Measurements from ENCODE around the gene LPCAT1.
"Not testable (repeated sequence)": the region's sequence is repeated elsewhere in the genome, so short reads cannot be mapped to it uniquely, and the experiment has no call there.

The LPCAT1 gene

DNA sequence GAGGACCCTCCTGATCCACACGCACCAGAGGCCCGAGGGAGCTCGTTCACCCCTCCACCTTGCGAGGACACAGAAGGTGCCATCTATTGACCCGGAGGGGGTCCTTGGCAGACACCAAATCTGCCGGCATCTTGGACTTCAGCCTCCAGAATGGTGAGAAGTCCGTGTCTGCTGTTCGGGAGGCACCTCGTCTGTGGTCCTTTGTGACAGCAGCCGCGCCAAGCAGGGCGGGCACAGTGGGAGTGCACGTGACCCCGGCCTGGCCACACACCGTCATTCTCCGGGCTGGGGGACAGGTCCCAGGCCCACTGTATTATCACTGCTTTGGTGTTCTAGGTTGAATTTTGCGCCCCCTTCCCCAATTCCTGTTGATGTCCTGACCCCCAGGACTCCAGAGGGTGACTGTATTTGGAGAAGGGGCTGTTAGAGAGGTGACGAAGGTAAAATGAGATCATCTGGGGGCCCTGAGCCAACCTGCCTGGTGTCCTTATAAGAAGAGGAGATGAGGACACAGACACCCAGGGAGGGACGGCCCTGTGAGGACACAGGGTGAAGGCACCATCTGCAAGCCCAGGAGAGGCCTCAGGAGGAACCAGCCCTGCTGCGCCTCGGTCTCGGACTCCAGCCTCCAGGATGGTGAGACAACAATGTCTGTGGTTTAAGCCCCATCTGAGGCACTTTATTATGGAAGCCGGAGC is 15.7 kb downstream of the LPCAT1 start:
- DNase-seq = no peak

DNA sequence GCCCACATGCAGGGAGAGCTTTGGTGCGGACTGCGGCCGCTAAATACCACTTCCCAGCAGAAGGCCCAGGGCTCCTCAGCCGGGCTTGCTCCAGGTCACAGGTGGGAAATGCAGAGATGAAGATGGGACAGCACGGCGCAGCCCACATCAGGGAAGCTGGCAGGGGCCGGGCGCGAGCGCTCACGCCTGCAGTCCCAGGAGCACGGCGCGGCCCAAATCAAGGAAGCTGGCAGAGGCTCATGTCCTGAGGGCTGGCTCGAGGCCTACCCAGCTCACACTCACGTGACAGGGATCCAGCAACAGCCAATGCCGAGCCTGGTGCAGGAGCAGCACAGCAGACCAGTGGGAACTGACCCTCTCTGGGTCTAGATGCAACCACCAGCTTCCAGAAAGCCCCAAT is 16.3 kb downstream of the LPCAT1 start:
- DNase-seq = no peak

DNA sequence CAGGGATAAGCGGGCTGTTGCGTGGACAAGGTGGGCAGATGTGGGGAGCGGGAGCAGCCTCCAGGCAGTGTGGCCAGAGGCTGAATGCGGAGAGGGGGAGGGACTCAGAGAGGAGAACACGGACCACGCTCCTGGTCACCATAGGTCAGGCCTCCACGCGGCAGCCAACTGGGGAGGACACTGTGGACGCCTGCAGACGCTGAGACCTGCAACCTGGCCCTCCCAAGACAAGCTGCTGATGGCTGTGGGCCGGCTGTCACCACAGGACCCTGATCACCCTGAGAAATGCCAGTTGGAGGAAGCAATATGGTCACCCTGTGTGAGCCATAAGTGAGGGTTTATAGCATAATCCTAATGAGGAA is 16.8 kb downstream of the LPCAT1 start:
- no peak for DNase-seq

DNA sequence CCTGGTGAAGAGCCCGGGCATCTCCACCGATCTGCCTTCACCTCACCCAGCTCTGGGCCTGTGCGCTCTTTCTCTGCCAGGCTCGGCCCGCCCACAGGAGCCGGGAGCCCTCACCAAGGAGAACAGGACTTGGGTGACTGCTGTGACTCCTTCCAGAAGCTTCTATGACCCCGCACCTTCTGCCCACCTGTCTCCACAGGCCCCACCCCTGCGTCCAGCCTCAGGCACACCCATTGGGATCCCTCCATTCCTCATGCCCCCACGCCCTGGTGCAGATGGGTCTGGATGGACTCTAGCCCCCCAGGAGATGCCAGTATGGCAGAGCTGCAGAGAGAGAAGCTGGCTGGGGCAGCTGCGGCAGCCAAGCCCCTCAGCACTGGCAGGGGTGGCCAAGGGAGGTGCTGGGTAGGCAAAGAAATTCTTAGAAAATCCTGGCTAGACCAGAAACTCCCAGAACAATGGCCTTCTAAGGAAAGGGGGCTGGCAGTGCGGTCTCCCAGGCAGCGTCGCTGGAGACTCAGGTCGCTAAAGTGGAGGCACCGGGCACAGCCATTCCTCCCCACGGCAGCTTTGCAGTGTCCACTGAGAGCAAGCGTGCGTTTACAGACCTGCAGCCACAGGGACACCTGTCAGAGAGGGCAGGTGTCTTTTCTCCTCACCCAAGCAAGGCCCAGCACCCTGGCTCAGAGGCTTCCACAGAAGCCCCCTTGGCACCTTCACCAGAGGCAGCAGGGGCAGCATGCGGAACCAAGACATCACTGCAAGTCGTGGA is 17.3 kb downstream of the LPCAT1 start:
- no peak for DNase-seq

DNA sequence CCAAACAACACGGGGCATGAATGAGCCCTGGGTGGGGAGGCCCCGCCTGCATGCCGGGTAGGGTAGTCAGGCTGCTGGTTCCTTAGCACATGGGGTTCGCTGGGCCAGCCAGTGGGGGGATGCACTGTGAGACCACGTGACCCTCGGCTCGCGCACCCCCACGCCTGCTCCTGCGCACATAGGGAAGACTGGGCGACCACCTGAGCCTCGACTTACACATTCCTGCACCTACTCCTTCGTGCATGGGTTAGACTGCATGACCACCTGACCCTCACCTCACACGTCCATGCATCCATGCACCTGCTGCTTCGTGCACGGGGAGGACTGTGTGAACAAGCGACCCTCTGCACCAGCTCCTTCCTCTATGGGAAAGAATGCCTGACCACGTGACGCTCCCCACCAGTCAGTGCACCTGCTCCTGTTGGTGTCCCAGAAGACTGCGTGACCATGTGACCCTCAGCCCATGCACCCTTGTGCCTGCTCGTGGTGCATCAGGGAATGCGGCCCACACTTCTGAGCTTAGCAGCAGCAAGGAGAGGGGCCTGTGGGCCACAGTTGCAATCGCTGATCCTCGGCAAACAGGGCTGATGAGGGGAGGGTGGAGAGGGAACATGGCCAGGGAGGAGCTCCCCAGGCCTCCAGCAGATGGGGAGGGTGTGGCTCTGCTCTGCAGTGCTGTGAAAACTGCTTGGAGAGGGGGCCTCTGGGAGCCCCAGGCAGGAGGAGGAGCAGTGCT is 18.1 kb downstream of the LPCAT1 start:
- DNase-seq = no peak

DNA sequence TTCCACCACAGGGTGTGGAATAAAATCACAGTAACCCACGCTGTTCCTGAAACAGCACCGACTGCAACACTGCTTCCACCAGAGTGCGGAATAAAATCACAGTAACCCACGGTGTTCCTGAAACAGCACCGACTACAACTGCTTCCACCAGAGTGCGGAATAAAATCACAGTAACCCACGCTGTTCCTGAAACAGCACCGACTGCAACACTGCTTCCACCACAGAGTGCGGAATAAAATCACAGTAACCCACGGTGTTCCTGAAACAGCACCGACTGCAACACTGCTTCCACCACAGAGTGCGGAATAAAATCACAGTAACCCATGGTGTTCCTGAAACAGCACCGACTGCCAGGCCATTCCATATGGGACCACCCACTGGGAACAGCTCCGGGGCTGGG is 18.7 kb downstream of the LPCAT1 start:
- DNase-seq = not testable (repeated sequence)

DNA sequence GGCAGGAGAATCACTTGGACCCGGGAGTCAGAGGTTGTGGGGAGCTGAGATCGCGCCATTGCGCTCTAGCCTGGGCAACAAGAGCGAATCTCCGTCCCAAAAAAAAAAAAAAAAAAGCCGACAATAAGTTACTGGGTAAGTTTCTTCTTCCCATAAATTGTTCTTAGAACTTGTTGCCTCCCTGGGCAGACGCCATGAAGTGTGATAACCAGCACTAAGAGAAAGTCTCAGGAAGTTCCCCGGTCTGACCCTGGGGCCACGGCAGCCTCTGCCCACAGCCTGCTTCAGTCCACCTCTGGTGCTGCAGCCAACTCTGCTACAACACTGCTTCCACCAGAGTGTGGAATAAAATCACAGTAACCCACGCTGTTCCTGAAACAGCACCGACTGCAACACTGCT is 19.1 kb downstream of the LPCAT1 start:
- DNase-seq = no peak

DNA sequence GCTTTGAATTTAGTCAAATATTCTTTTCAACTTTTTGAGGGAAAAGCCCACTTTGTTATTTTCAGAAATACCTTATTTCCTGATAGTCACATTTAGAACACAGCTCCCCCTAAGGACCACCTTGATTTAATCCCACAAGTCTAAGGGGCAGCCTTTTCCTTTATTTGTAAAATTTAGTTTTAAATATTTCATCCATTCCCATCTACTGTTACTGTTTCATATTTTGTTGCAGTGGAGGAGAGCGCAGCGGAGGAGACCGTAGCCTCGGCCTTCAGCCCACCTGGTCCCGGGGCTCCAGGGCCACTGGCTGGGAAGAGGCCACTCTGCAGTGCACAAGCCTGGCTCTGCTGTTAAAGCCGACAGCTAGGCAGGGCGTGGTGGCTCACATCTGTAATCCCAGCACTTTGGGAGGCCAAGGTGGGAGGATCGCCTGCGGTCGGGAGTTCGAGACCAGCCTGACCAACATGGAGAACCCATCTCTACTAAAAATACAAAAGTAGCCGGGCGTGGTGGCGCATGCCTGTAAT is 19.6 kb downstream of the LPCAT1 start:
- DNase-seq = no peak

DNA sequence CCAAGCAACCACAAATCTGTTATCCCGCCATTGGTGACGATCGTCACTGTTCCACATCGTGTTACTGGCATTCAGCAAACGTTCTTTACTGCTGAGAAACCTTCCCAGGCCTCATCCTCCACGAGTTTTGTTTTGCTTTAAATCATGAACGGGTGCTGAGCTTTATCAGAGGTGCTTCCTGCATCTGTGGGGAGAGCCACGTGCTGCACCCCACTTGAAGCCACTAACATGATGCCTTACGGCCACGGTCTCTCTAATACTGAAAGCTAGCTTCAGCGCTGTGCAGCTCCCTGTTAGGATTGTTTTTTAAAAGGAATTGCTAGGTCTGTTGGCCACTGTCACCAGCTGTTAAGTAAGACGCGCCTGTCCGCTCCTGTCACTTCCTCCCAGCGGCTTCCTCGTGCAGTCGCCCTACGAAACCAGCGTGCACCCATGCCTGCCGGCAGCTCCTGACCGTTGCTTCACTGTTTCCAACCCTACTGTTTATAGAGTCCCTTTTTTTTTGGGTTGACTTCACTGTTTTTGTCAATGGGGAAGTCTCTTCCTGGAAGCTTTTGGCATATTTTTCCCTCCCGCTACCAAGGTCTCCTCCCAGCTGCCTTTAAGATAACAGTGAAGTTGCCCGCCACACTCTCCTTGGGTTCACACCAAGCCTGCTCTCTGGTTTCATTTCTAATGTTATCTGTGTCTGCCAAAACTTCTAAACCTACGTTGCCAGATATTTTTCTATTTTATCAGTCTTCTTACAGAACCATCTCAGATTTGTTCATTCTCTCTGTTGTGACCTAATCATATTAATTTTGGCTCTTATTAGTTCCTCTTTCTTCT is 20.3 kb downstream of the LPCAT1 start:
- no peak for DNase-seq

DNA sequence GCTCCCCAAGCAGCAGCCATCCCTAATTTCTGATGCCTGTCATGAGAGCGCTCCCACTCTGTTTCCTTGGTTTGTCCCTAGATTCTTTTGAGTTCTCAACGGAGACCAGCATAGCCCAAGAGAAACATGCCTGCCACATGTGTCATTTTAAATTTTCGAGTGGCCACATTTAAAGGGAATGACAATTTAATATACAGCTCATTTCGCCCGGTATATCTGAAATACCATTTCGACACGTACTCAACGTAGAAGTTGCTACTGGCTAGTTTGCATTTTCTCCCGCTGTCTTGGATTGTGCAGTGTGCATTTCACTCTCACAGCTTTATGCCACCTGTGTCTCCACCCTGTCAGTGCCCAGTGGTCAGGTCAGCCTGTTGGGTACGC is 21.0 kb downstream of the LPCAT1 start:
- DNase-seq = no peak

DNA sequence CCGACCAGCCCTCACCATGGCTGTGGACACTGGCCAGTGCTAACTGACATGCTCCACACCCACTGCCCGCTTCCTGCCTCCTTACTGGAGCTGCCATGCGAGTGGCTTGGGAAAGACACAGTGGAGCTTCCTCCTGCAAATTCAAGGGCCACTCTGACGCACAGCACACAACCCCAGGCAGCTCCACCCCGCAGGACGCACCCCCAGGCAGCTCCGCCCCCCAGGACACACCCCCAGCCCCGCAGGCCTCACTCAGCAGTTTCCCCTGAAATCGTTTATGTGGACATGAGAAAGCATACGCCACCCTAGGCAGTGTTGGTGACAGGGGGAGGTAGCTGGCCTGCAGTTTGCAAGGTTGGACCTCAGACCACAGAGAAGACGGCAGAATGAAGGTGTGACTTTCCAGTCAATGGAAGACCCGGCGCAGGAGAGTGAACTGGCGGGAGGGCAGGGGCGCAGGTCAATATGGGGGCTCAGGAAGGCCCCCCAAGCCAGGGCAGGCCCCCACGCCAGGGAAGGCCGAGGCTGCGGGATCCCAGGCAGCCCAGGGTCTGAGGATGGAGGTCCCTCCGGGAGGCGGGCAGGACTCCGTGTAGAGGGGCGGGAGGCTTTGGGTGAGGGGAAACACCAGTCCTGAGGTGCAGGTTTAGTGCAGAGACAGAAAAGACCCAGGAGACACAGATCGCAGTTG is 21.6 kb downstream of the LPCAT1 start:
- DNase-seq = no peak

DNA sequence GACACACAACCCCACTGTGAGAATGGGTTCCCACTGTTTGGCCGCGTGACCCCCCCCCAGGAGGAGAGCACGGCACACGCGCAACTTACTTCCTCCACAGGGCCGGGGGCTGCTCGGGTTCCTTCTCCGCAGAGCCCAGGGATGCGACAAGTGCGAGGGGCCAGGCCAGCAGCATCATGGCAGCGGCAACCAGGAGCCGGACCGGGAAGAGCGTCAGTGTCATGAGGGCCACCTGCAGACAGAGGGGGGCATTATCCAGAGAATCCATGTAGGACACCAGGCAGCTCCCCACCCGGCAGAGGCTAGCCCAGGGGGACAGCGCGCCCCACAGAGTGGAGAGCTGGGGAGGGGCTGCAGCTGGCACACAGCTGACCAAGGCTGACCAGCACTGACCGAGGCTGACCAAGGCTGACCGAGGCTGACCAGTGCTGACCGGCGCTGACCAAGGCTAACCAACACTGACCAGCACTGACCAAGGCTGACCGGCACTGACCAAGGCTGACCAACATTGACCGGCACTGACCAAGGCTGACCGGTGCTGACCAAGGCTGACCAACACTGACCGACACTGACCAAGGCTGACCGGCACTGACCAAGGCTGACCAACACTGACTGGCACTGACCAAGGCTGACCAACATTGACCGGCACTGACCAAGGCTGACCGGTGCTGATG is 22.3 kb downstream of the LPCAT1 start:
- no peak for DNase-seq

DNA sequence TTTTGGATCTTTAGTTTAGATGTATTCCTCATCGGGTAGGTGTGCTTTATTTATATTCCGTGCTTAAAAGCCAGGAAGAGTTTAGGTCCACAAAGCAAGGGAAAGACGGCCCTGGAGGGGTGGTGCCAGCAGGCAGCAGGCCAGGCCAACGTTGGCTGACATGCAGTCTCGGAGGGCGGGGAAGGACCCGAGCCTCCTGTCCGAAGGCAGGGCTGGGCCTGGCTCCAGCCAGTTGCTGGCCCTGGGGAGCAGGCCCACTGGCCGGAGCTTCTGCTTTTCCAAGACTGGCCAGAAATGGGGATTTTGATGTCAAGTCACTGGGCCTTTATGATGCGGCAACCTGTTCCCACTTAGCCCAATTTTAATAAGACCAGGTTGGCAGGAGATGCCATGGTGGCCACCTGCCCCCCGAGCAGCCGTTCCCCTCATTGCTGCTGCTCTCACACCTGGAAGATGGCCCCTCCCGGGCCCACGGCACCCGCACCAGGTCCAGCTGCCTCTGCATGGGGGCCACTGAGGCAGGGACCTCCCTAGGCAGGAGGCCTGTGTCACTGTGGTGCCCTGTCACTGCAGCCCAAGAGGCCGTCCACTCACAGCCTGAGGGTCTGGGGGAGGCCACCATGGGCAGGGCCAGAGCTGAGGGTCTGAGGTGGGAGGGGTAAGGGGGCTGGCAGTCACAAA is 23.2 kb downstream of the LPCAT1 start:
- no peak for DNase-seq

DNA sequence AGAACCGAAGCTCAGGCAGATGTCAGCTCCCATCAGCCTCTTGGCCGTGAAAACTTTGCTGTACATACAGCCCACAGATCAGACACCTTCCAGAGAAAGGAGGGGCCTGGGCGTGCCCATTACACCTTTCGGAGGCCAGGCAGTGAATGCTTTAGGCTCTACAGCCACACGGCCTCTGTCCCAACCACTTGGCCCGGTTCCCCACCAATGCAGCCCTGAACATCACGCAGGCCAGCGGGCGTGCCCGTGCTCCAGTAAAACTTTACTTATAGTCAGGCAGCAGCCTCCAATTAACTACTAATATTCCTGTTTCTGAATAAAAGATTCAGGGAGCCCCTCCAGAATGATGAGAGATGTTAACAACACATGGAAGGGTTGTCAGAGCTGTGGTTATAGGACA is 23.9 kb downstream of the LPCAT1 start:
- DNase-seq = no peak

DNA sequence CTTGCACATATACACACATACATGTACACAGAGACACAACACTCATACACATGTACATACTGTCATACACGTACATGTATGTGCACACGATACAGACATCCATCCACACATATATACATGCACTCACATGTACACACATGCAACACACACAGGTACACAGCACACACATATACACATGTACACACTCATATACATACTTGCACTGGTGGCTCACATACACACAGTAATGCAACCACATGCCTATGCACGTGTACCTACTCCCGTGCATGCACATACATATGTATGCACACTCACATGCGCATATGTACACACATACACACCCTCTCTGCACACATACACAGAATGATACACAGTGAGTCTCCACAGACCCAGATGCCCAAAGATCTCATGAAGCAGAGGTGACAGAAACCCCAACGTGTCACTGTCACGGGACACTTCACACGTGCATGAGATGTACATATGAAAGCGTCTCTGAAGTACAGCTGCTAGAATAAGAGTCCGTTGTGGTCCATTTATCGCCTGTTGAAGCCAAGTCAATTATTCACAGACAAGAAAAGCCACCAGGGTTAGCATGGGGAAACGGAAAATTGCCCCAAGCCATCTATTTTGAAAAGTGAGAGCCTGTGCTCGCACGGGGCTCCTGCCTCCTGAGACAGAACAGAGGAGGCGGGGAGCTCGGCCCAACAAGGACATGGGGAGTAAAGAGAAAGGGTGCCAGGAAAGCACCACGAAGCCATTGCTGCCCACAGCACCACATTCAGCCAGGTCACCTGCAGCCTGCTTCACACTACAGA is 24.9 kb downstream of the LPCAT1 start:
- DNase-seq = no peak

DNA sequence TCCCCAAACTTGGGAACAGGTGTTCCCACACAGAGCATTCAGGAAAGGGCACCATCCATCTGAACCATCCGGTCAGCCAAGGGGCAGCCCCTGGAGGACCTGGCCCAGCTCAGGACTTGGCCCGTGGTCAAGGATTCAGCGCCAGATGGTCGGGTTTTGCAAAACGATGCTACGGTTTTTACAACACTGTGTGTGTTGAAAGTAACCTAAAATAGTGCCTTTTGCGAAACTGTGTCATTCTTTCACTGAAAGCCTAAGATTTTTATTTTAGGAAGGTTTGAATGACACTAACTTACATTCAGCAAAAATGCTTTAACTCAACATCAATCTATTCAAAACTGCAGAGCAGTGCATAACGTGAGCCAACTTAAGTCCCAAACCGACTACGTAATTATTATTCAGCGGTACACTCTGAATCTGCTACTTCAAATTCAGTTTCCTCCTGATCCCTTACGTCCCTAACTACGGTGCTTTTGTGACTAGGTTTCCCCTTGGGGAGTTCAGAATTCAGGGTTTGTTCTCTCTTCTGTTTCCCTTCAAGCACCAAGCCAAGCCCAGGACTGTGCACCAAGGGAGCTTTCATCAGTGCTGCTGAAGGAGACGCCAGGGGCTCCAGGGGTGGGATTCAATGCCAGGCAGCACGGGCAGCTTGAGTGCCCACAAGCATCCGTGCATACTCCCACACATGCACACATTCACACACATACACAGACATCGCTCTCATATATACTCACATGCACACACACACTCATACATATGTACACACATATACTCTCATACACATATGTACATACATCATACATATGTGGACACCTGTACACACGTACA is 25.8 kb downstream of the LPCAT1 start:
- no peak for DNase-seq

DNA sequence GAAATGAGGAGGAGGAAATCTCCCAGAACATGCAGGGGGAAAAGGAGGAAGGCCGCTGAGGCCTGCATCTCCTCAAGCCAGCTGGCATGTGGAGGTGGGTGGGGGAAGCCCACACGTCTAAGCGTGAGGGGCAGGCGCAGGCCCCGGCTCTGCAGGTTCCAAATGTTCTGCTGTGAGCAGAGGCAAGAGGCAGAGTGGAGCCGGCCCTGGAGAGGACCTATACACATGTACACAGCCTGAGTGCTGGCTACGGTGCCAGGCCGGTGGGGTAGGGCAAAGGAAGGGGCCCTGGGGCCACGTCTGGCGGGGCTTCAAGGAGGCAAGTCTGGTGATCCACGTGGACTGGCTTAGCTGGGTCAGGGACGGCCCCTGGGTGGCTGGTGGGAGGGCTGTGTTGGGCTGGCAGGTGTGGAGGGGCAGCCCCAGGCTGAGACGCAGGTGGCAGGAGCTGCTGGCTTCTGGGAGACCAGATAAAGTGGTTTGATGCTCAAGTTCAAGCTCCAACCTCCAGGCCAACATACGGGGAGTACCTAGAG is 26.4 kb downstream of the LPCAT1 start:
- no peak for DNase-seq

DNA sequence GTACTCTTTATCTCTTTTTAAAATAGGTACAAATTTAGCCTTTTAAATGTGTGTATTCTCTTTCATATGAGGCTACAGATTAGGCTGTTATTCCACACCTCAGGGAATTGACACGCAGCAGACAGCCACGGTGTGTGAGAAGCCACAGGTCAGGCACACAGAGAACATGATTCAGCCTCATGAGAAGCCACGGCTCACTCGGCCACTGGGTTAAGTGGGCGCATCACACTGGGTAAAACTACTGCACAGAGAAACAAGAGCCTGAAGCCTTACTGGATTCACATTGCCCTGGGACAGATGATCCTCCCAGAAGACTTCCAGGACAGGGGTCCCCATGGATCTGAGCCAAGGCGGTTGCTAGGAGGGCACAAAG is 28.2 kb downstream of the LPCAT1 start:
- no peak for DNase-seq

All from NCI-H1105 (cell line).